Smooth muscle cell of the brain vasculature (primary cell): ENCODE data around the gene SMAP1.

Experiments
- DNase-seq: peaks from one replicate; pipeline ENCODE4 v3.0.0-alpha.2; 2012; ENCODE audit warnings: low read depth, low spot score

Gene SMAP1

DNA sequence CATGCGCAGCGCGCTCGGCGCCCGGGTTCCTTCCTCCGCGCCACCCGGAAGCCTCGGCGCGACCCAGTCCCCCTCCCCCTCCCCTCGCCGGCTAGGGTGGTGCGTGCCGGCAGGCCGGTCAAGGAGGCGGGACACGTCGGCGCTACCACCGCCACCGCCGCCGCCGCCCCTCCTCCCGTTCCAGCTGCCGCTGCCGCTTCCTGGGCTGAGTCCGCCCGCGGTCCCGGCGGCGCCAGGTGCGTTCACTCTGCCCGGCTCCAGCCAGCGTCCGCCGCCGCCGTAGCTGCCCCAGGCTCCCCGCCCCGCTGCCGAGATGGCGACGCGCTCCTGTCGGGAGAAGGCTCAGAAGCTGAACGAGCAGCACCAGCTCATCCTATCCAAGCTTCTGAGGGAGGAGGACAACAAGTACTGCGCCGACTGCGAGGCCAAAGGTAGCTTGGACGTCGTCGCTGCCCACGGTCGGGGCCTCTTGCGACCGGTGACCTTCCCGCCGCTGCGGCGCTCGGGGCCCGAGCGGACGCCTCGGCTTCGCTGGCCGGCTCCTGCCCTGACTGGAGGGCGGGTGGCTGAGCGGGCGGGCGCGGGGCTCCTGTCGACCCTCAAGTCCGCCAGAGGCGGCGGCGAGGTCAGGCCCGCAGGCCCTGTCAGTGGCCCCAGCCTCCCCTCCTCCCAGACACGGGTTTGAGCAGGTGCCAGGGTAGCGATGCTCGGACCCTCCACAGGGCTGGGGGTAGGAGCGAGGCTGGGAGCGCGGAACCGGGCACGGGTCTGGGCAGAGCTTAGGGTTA, at the start of gene SMAP1:
SMAP1 (plus strand) TSS at position 173 of the 788 bp plus-strand sequence; CDS start at position 314, 141 bp downstream.
- DNase-seq: peak; percentile 60

DNA sequence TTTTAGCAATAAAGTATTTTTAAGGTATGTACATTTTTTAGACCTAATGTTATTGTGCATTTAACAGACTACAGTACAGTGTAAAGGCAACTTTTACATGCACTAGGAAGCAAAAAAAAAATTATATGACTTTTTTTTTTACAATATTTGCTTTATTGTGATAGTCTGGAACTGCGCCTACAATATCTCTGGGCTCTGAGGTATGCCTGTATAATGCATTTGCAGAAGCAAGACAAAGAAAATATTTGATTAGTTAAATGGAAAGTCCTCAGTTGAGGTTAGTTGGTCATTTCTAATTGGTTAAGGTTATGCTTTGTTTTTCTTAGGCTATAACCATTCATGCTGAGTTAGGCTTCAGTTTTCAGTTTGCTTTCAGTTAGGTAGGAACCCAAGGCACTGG, 46.9 kb upstream of the SMAP1 start:
- no peak for DNase-seq

DNA sequence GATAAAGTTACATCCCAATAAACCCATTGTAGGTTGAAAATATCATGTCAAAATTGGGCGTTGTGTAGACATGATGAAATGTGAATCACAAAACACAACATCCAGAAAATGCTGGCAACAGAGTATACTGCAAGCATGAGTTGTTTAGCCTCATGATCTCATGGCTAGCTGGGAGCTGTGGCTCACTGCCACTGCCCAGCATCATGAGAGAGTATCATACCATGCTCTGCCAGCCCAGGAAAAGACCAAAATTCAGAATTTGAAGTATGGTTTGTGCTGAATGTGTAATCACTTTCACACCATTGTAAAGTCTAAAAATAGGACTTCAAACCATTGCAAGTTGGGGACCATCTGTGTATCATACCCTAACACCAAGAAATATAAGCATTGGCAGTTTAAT, 45.2 kb upstream of the SMAP1 start:
- no peak for DNase-seq

DNA sequence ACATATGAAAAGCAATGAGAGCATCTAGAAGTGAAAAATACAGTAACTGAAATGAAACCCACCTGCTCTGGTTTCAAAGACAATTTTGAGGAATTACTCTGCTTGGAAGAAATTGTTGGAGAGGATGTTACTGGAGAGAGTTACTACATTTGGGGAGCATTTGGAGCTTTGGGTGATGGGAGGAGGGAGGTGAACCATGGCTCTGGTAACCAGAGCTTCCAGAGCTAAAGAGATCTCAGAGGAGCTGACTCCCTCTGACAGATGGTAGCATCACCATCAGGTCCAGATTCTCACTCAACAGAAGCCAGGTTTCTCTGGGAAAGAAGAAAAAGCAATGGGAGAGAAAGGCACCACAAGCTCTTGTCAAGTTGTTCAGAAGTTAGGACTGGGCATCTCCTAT, 42.2 kb upstream of the SMAP1 start:
- DNase-seq: no peak

DNA sequence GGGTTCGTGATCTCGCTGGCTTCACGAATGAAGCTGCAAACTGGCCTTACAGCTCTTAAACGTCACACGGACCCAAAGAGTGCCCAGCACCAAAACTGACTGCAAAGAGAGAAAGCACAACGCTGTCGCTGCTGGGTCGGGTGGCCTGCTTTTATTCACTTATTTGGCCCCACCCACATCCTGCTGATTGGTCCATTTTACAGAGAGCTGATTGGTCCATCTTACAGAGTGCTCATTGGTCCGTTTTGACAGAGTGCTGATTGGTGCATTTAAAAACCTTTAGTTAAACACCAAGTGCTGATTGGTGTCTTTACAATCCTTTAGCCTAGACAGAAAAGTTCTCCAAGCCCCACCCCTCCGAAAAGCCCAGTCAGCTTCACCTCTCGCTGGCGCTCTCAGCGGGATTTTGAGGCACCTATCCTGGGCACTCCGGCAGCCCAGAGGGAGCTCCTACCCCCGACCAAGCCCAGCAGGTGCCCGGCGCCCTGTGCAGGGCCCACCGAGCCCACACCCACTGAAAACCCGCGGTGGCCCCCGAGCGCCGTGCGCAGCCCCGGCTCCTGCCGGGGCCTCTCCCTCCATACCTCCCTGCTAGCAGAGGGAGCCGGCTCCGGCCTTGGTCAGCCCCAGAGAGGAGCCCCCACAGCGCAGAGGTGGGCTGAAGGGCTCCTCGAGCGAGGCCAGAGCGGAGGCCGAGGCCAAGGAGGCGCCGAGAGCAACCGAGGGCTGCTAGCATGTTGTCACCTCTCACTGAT, 40.0 kb upstream of the SMAP1 start:
- DNase-seq: no peak

DNA sequence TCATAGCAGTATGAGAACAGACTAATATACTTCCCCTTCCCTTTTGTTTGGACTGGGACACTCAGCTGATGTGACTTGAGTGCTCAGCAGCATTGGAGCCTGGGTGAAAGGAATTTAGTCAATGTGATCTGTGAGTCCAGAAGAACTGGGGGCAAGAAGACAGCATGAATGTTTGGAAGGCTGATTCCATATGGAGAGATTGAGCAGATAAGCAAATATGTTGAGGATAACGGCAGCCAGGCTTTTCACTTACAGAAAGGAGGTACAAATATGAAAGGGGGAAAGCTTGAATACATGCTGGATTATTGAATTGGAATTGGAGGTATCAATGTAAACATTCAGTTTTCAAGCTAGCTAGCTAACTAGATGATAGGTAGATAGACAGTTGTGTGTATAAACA, 37.8 kb upstream of the SMAP1 start:
- DNase-seq: no peak

DNA sequence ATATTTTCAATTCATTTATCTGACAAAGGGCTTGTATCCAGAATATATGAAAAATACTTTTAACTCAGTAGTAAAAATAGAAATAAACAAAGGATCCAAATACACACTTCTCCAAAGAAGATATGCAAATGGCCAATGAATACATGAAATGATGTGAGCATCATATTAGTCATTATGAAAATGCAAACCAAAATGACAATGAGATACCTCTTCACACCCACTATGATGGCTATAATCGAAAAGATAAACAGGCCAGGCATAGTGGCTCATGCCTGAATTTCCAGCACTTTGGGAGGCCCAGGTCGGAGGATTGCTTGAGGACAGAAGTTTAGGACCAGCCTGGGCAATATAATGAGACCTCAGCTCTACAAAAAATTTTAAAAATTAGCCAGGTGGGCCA, 33.8 kb upstream of the SMAP1 start:
- DNase-seq: no peak

DNA sequence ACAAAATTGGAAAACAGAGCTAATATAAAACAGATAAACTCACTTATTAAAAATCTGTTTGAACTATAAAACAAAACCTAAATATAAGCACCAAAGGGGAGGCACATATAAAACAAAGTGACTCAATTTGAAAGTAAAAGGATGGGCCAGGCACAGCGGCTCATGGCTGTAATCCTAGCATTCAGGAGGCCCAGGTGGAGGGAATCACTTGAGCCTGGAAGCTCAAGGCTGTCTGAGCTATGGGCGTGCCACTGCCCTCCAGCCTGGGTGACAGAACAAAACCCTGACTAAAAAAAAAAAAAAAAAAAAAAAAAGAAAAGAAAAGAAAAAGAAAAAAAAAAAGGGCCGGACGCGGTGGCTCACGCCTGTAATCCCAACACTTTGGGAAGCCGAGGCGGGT, 31.1 kb upstream of the SMAP1 start:
- DNase-seq: no peak

DNA sequence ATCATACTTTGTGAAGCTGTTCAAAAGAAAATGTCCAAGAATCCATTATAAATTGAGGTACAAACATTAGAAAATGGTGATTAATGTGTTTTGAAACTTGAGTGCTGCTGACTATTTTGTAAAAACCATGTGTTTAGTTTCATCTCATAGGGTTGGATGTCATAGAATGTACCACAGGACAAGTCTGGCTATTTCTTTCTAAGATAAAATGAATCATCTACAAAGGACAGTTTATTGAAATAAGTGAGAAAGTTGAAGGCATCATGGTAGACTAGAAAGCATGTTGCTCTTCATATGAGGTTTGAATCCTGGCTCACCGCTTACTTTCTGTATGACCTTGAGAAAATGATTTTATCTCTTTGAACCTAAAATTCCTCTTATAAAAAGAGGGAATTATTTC, 29.2 kb upstream of the SMAP1 start:
- DNase-seq: no peak

DNA sequence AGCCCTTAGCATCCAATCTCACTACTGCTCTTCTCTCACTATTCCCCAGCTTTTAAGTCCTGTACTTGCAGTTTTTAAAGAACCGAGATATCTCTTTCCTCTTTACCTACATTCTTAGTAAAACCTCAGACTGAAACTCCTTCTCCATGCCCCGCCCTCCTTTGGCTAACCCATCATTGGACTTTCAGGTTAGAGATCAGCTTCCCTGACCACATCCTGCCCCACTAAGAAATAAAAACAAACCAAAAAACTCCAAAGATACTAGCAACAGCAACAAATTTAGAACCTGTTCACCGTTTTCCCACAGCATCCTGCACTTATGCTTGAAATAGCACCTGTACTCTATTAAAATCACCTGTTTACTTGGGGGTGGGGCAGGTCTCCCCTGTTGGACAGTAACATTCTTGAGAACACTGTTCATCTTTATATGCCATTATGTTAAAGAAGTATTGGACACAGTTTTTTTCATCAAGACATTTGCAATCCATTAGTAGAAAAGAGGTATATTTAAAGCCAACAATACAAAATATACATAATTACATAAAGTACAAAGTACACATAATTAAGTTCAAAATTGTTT, 16.3 kb upstream of the SMAP1 start:
- no peak for DNase-seq

DNA sequence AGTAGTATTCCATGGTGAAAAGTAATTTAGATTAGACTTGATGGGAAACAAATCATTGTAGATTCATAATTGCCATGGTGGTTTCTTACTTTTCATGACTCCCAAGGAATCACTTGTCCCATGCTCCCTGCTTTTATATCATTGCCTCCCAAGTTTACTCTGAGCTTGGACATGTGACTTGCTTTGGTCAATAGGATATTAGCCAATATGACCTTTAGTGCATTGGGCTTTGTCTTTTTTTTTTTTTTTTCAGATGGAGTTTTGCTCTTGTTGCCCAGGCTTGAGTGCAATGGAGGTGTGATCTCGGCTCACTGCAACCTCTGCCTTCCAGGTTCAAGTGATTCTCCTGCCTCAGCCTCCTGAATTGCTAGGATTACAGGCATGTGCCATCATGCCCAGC, 15.5 kb upstream of the SMAP1 start:
- no peak for DNase-seq

DNA sequence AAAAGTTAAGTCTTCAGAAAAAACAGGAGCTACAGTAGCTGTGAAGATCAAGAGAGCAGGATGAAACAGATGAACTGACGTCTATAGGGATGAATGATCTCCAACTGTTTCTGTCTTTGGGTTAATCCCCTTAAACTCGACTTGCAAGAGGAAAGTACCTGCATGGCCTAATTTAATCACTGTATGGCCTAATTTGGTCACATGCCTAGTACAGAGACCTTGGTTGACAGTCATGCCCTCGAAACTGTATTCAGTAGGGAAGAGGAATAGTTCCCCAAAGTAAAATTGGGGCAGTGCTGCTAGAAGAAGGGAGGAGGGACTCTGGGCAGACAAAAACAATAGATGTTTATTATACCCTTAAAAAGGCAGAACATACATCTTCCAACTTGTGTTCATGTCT, 10.0 kb upstream of the SMAP1 start:
- no peak for DNase-seq

DNA sequence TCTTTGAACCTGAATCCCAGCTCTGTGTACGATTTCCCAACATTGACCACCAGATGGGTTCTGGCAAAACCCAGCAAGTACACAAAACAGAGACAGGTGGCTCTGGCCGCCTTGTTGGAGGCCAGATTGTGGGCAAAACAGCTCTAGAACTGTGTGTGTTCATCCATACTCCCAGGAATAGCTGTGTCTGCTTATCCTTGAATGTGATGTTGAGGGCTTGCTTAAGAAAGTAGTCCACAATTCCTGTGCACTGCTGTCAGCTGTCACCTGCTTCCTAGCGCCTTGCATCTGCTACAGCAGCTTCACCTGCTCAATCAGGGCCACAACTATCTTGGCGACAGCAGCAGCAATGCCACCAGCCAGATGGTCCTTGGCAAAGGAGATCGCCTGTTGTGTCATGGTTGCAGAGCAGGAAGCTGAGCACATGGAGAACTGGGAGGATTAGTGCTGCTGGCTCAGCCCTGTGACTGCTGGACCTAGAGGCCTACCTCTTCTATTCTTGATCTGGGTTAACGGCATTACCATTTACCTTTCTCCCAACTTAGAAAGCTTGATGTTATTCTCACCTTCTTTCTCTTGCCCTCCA, 3.7 kb upstream of the SMAP1 start:
- DNase-seq: no peak

DNA sequence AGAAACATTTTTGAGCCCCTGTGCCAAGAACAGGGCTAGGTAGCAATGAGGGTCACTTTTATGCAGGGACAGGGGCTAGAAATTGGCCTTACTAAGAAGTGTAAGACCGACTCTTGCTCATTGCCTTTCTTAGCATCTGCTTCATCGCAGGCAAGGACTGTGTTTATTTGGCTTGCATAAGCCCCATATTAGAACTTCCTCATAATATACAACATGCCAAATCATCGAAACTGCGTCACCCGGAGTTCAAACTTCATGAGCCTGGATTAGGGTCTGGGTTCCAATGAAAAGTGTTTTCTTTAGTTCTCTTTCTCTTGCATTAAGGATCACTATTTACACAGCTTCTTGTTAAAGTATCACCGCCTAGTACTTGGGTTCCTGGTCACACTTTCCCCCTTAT, 977 bp upstream of the SMAP1 start:
- DNase-seq: no peak

DNA sequence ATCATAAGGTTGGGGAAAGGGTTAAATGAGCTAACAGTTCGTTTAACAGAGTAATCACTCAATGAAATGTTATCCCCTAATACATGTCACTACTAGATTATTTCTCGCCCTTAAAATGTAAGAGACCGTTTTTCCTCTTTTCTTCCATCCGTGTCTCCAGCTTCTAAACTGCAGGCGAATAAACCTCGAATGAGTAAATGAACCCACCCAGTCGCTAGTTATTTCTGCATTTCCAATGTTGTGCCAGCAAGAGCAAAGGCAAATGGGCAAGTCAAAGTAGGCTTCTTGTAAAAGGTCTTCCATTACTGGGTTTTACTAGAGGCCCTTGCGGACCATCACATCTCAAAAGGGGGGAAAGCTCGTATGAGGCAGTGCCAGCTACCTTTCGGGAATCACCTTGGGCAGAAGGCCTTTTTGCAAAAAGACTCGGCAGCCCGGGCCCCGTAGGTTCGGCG, 400 bp upstream of the SMAP1 start:
- no peak for DNase-seq

DNA sequence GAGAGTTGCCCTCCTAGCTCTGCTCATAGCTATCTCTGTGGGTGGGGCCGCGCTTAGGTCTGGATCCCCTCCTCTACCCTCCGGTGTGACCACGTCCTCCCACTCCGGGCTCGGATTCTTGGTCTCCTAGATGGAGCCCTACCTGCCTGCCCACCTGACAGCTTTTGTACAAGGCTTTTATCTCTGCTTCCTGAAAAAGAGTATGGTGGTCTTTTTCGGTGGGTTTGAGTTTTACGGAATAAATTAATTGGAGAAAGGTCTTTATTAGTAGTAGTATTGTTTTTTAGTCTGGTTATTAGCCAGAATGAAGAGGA, 773 bp downstream of the SMAP1 start:
- DNase-seq: no peak

DNA sequence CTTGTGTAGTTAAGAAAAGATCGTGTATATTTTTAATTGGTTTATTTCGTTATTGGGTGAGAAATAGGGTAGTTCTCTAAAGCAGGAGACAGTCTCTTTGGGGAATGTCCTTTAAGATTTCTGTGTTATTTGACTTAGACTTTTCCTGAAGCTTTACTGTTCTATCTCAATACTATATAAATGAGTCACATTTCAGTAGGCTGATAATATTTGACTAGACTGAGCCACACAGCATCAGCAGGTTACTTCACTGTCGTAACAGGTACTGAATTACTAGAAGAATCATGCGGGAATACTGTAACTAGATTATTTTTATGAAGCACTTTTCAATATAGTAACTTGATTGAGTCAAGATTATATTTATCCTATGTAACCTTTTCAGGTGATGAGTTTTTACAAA, 1.4 kb downstream of the SMAP1 start:
- no peak for DNase-seq

DNA sequence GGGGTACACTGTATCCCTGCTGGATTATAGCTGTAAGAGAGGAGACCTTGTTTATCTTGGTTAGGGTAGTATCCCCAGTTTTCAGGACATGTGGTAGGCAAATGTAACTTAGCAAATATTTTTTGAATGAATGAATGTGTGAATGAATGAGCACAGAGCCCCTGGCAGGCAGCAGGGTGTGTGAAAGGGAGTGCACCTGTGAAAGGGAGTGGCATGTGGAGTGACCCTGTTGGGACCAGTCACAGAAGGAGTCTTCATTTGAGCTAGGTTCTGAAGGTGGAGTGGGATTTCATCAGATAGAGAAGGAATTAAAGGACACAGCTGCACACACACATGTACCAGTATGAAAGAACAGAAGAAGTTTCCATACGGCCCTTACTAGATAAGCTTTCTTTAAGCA, 4.9 kb downstream of the SMAP1 start:
- no peak for DNase-seq

DNA sequence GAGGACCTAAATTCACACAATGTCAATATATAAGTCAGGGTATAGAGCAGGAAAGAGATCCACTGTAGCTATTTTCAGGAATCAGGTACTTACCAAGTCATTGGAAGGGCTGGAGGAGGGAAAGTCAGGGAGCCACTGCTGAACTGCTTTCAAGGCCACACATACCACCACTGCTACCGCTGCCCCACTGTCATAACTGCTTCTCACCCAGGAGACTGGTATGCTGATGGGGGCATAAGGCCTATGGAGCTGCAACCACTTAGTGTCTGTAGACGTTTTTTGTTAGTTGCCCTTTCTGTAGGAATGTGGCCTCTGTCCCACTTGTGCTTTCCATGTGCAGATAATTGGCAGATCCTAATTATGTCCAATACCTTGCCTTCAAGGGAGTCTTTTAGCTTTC, 5.4 kb downstream of the SMAP1 start:
- DNase-seq: no peak

DNA sequence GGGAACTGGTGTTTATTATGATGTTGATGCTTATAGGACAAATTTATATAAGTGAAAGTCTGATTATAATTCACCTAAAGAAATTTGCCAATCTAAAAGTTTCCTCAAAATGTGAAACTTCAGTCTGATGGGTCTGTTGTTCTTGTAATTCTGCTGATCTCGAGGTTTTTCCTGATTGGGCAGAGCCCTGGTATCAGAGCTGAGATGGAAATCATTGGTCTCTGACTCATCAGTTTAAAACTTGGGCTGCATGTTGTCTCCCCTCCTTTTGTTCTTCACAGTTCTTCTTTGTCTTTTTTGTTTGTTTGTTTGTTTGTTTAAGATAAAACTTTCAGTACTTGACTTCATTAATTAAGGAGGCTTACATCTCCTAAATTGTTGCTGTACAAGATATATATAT, 5.9 kb downstream of the SMAP1 start:
- no peak for DNase-seq

DNA sequence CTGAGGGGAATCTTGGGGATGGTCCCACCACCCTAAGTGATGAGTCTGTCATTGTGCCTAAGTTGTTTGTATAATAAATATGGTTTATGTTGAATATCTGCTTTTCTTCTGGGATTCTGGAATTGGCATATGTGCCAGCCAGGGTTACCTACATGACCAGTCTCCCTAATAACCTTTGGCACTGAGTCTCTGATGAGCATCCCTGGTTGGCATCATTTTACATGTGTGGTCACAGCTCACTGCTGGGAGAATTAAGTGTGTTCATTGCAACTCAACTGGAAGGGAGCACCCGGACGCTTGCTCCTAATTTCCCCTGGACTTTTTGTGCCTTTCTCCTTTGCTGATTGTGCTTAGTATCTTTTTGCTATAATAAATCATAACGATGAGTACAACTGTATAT, 8.1 kb downstream of the SMAP1 start:
- no peak for DNase-seq

DNA sequence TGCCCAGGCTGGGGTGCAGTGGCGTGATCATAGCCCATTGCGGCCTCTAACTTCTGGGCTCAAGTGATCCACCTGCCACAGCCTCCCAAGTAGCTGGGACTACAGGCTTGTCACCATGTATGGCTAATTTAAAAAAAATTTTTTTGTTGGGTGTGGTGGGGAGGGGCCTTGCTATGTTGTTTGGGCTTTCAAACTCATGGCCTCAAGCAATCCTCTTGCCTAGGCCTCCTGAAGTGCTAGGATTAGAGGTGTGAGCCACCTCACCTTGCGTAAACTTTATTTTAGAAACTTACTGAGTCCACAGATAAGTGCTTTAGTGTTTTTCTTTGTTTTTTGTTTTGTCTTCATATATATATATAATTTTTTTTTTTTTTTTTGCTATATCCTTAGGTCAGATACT, 9.1 kb downstream of the SMAP1 start:
- DNase-seq: no peak

DNA sequence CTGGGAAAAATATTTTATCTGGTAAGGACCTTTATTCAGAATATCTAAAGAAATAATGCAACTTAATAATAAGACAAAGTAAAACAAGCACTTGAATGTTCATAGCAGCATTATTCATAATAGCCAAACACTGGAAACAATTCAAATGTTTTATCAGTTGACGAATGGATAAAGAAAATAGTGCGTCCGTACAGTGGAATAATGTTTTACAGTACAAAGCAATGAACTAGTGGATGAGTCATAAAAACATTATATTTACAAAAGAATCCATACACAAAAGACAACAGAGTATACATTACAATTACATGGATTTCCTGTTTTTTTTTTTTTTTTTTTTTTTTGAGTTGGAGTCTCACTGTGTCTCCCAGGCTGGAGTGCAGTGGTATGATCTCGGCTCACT, 12.7 kb downstream of the SMAP1 start:
- no peak for DNase-seq
